Ovary (tissue), 9 donors: ENCODE measurements around the gene C1QTNF6. TPM values are rescaled to one million over a fixed set of nuclear protein-coding genes. Genes with fewer than 3 reads are reported as not detected.

Experiments used
- DNase-seq, 5 donors: peaks; one replicate each; pipeline ENCODE4 v3.0.0-alpha.2; 2019 to 2020
- H3K27ac ChIP-seq, 2 donors: fragments of 200-600 bp; one replicate each; pipeline versions ENCODE4 v1.5.1 to v1.8.0; 2019 to 2022
- H3K27me3 ChIP-seq: fragments of 200-600 bp; one replicate; pipeline ENCODE4 v1.8.0; 2022
- H3K36me3 ChIP-seq: fragments of 200-600 bp; sonication (generic); one replicate; pipeline ENCODE4 v1.5.1; 2019
- H3K4me1 ChIP-seq: one replicate; pipeline ENCODE4 v1.8.1; 2013; ENCODE audit warnings: mild to moderate bottlenecking, moderate library complexity; ENCODE audit not compliant: insufficient read depth
- H3K4me3 ChIP-seq: fragments of 200-600 bp; sonication (generic); one replicate; pipeline ENCODE4 v1.5.1; 2017
- H3K9me3 ChIP-seq, 2 donors: fragments of 200-600 bp in 1 of 2; sonication (generic) in 1 of 2; one replicate each; pipeline versions ENCODE4 v1.5.1 to v1.8.1; 2013 to 2019; ENCODE audit warnings: mild to moderate bottlenecking in 1 of 2, moderate library complexity in 1 of 2
- EP300 ChIP-seq: sonication (generic); formaldehyde crosslinking; IDR thresholded peaks from one replicate; pipeline ENCODE4 v1.6.1; 2017; ENCODE audit warnings: antibody characterized with exemption
- POLR2A ChIP-seq: fragments of 450-650 bp; IDR thresholded peaks from one replicate; pipeline ENCODE4 v1.6.1; 2017; ENCODE audit warnings: antibody characterized with exemption, mild to moderate bottlenecking, moderate library complexity
- WGBS, 3 donors: extraction: QIAGEN DNeasy Blood & Tissue Kit in 1 of 3; methylation state at CpG; one replicate each; pipeline versions ENCODE4 v1.1.5 to v1.1.7; 2013 to 2017; 5-methylcytosine and 5-hydroxymethylcytosine counted together
- intact Hi-C, 4 donors: fragments of 100-400 bp; cut with DNase I; formaldehyde crosslinking; loops; one replicate each; pipeline versions ENCODE4 v1.11.0 to v1.15.1; 2022 to 2023
- polyA plus RNA-seq, 2 donors: library from polyadenylated mRNA; stranded (reverse); fragments of 200-250 nt in 1 of 2; fragments of 350-450 nt in 1 of 2; fragmentation: Illumina TruSeq in 1 of 2; extraction: RNeasy Lipid Tissue Mini Kit (QIAGEN cat#74804) in 1 of 2; gene quantifications; one replicate each; pipeline ENCODE4 v1.2.3, GENCODE V29; 2013 to 2014
- small RNA-seq: library from RNA; depleted of rRNA; stranded (forward); fragments of <200 nt; gene quantifications from one replicate; pipeline ENCODE3, GENCODE V24; 2016
- total RNA-seq, 7 donors: library from RNA; depleted of rRNA in 2 of 7; stranded (reverse); fragments of >200 nt in 2 of 7; fragmentation: NEBNext Ultra II Directional in 3 of 7; extraction: Animal tissue kit (Norgen Biotek cat#: 25700) in 3 of 7; gene quantifications; one replicate each; pipeline versions ENCODE4 v1.1.0 to v1.2.4, GENCODE V29; 2016 to 2023
- TF ChIP-seq, protein P1 (sequence below), 3 donors: fragments of 450-650 bp in 2 of 3; fragments of 200-600 bp in 1 of 3; IDR thresholded peaks; one replicate each; pipeline versions ENCODE4 v1.5.1 to v1.8.0; 2016 to 2022; ENCODE audit warnings: antibody characterized with exemption in 3 of 3, mild to moderate bottlenecking in 1 of 3
- donor health status: DM: no; HTN: no; CAD: no; lungs with moderate emphysema.
- donor health status: DM: no; HTN: no; CAD: no.
- donor health status: Bipolar disorder and iron deficiency.
- donor health status: DM: yes; HTN: yes; CAD: no.
- donor health status: DM: no; HTN: no; CAD: no.
- donor health status: DM: yes; HTN: yes; CAD: no.

C1QTNF6 gene
- total and polyA plus RNA-seq, 9 donors = 4.0 to 8.5 (median 6.4) TPM

GRCh38 chr22:37137131-37137530 is 50.9 kb downstream of the C1QTNF6 start:
- no peaks in the 10 kb centered on the region for H3K9me3 ChIP-seq
- TF ChIP-seq, protein P1, sequence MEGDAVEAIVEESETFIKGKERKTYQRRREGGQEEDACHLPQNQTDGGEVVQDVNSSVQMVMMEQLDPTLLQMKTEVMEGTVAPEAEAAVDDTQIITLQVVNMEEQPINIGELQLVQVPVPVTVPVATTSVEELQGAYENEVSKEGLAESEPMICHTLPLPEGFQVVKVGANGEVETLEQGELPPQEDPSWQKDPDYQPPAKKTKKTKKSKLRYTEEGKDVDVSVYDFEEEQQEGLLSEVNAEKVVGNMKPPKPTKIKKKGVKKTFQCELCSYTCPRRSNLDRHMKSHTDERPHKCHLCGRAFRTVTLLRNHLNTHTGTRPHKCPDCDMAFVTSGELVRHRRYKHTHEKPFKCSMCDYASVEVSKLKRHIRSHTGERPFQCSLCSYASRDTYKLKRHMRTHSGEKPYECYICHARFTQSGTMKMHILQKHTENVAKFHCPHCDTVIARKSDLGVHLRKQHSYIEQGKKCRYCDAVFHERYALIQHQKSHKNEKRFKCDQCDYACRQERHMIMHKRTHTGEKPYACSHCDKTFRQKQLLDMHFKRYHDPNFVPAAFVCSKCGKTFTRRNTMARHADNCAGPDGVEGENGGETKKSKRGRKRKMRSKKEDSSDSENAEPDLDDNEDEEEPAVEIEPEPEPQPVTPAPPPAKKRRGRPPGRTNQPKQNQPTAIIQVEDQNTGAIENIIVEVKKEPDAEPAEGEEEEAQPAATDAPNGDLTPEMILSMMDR (IDR thresholded peaks at IDR 0.05) = no peak
- TF ChIP-seq EP300 (no peak), POLR2A (no peak)
- H3K27ac ChIP-seq = no peak overlapping the region
- no peak overlapping the region for H3K4me3 ChIP-seq
- no peaks in the 10 kb centered on the region for H3K4me1 ChIP-seq
- 60 to 74% (median 68%) methylated on average over 8 of the region's 8 CpGs for WGBS, 3 donors
- no peak for DNase-seq
- no peaks in the 10 kb centered on the region for H3K27me3 ChIP-seq
- intact Hi-C loops = no loop called here
- no peaks in the 10 kb centered on the region for H3K36me3 ChIP-seq

GRCh38 chr22:37135023-37135422 is 53.0 kb downstream of the C1QTNF6 start:
- H3K36me3 ChIP-seq = no peaks in the 10 kb centered on the region
- H3K4me3 ChIP-seq = no peak overlapping the region
- TF ChIP-seq, protein P1 (IDR thresholded peaks at IDR 0.05) = no peak
- no peak for TF ChIP-seq EP300
- TF ChIP-seq POLR2A = no peak
- H3K27me3 ChIP-seq = no peaks in the 10 kb centered on the region
- WGBS, 3 donors = 81 to 82% (median 82%) methylated on average over 12 of the region's 12 CpGs
- H3K9me3 ChIP-seq = no peaks in the 10 kb centered on the region
- no peak for DNase-seq
- H3K27ac ChIP-seq = no peak overlapping the region
- H3K4me1 ChIP-seq = no peaks in the 10 kb centered on the region
- intact Hi-C loops = no loop called here

GRCh38 chr22:37133304-37134018 is 54.6 kb downstream of the C1QTNF6 start:
- intact Hi-C loops = no loop called here
- no peak overlapping the region for H3K27ac ChIP-seq
- no peaks in the 10 kb centered on the region for H3K36me3 ChIP-seq
- 55 to 75% (median 65%) methylated on average over 16 of the region's 16 CpGs for WGBS, 3 donors
- no peaks in the 10 kb centered on the region for H3K9me3 ChIP-seq
- H3K4me3 ChIP-seq = no peak overlapping the region
- TF ChIP-seq, protein P1 (IDR thresholded peaks at IDR 0.05) = no peak
- DNase-seq = no peak
- no peaks in the 10 kb centered on the region for H3K4me1 ChIP-seq
- no peaks in the 10 kb centered on the region for H3K27me3 ChIP-seq

- Histone ChIP-seq H3K27me3 (no peaks in the 10 kb centered on the region), H3K4me1 (no peaks in the 10 kb centered on the region), H3K4me3 (no peak overlapping the region), H3K27ac (no peak overlapping the region), H3K36me3 (no peaks in the 10 kb centered on the region), H3K9me3 (no peaks in the 10 kb centered on the region)
- no peak for DNase-seq
- WGBS, 3 donors = 87 to 91% (median 89%) methylated on average over 7 of the region's 7 CpGs
- intact Hi-C loops = no loop called here
- no peak for TF ChIP-seq EP300
- TF ChIP-seq, protein P1 (IDR thresholded peaks at IDR 0.05) = no peak
- no peak for TF ChIP-seq POLR2A
Observed at GRCh38 chr22:37132773-37133172, 55.3 kb downstream of the C1QTNF6 start.

Small RNAs within 50 kb of the gene (small RNA-seq; reads per million reads assigned to genes)
- gene Z82188.1 = not detected

Other genes starting within 250 kb of the C1QTNF6 start
- gene TST, start 168.8 kb downstream of the C1QTNF6 start, total RNA-seq = 10 to 100 TPM; 25.9 to 59.9 (median 42.4) TPM
- gene TST, start 168.8 kb downstream of the C1QTNF6 start, polyA plus RNA-seq = 10 to 100 TPM in 1 of 2 donors, 1 to 10 TPM in 1; 6.4 to 55.7 TPM
- gene MPST, start 168.5 kb downstream of the C1QTNF6 start, total RNA-seq = 100 to 1,000 TPM in 3 of 7 donors, 10 to 100 TPM in 4; 67.7 to 178 (median 91.6) TPM
- gene MPST, start 168.5 kb downstream of the C1QTNF6 start, polyA plus RNA-seq = 100 to 1,000 TPM in 1 of 2 donors, 1 to 10 TPM in 1; 5.4 to 163 TPM
- gene KCTD17, start 136.5 kb downstream of the C1QTNF6 start, total RNA-seq = 10 to 100 TPM; 15.9 to 34.7 (median 28.7) TPM
- gene KCTD17, start 136.5 kb downstream of the C1QTNF6 start, polyA plus RNA-seq = 10 to 100 TPM in 1 of 2 donors, 1 to 10 TPM in 1; 4.5 to 25.0 TPM
- 1 to 10 TPM in 1 of 7 donors, under 1 TPM in 1, not detected in 5; 0.33 to 2.4 TPM for gene TMPRSS6, start 78.5 kb downstream of the C1QTNF6 start, total RNA-seq
- gene TMPRSS6, start 78.5 kb downstream of the C1QTNF6 start, polyA plus RNA-seq = under 1 TPM in 1 of 2 donors, not detected in 1; 0.04 TPM
- 1 to 10 TPM in 4 of 7 donors, under 1 TPM in 2, not detected in 1; 0.34 to 4.1 (median 1.4) TPM for gene IL2RB, start 38.3 kb downstream of the C1QTNF6 start, total RNA-seq
- gene IL2RB, start 38.3 kb downstream of the C1QTNF6 start, polyA plus RNA-seq = 1 to 10 TPM in 1 of 2 donors, under 1 TPM in 1; 0.42 to 1.6 TPM
- gene SSTR3, start 24.2 kb upstream of the C1QTNF6 start, total RNA-seq = 1 to 10 TPM; 1.7 to 9.2 (median 5.0) TPM
- gene SSTR3, start 24.2 kb upstream of the C1QTNF6 start, polyA plus RNA-seq = 1 to 10 TPM; 1.6 to 2.2 TPM
- 10 to 100 TPM in 2 of 7 donors, 1 to 10 TPM in 5; 2.3 to 18.4 (median 6.0) TPM for gene RAC2, start 56.0 kb upstream of the C1QTNF6 start, total RNA-seq
- 10 to 100 TPM in 1 of 2 donors, 1 to 10 TPM in 1; 3.9 to 11.0 TPM for gene RAC2, start 56.0 kb upstream of the C1QTNF6 start, polyA plus RNA-seq
- gene CYTH4, start 94.3 kb upstream of the C1QTNF6 start, total RNA-seq = 10 to 100 TPM in 2 of 7 donors, 1 to 10 TPM in 5; 2.4 to 14.5 (median 6.2) TPM
- gene CYTH4, start 94.3 kb upstream of the C1QTNF6 start, polyA plus RNA-seq = 1 to 10 TPM; 2.6 to 9.1 TPM
- gene ELFN2, start 239.2 kb upstream of the C1QTNF6 start, total RNA-seq = under 1 TPM in 2 of 7 donors, not detected in 5; 0.02 to 0.03 TPM
- gene ELFN2, start 239.2 kb upstream of the C1QTNF6 start, polyA plus RNA-seq = under 1 TPM; 0.01 to 0.05 TPM